ENCODE results near the gene GOLGA3.

Gene GOLGA3

GRCh38 chr12:132789099-132789471 lies 39.6 kb downstream of the GOLGA3 start:
- H3K27ac ChIP-seq, result no peak overlapping the region
- TF ChIP-seq ZFX (IDR thresholded peaks at IDR 0.05), result no peak
- no peak for TF ChIP-seq CTCF (conservative IDR thresholded peaks at IDR 0.05)

GRCh38 chr12:132788375-132789098 lies 40.1 kb downstream of the GOLGA3 start:
- no peak overlapping the region for H3K27ac ChIP-seq
- no peak for TF ChIP-seq CTCF (conservative IDR thresholded peaks at IDR 0.05)
- no peak for TF ChIP-seq ZFX (IDR thresholded peaks at IDR 0.05)

- TF ChIP-seq ZFX (IDR thresholded peaks at IDR 0.05) (no peak), CTCF (conservative IDR thresholded peaks at IDR 0.05) (no peak)
- no peak overlapping the region for H3K27ac ChIP-seq
Observed at GRCh38 chr12:132787877-132788276, 40.8 kb downstream of the GOLGA3 start.

GRCh38 chr12:132786192-132786591 lies 42.5 kb downstream of the GOLGA3 start:
- TF ChIP-seq ZFX (IDR thresholded peaks at IDR 0.05) (no peak), CTCF (conservative IDR thresholded peaks at IDR 0.05) (no peak)
- no peak overlapping the region for H3K27ac ChIP-seq

- TF ChIP-seq ZFX (IDR thresholded peaks at IDR 0.05), result no peak
- no peak for TF ChIP-seq CTCF (conservative IDR thresholded peaks at IDR 0.05)
- no peak overlapping the region for H3K27ac ChIP-seq
Observed at GRCh38 chr12:132784580-132784979, 44.1 kb downstream of the GOLGA3 start.

GRCh38 chr12:132783917-132784531 lies 44.6 kb downstream of the GOLGA3 start:
- TF ChIP-seq CTCF (conservative IDR thresholded peaks at IDR 0.05) (no peak), ZFX (IDR thresholded peaks at IDR 0.05) (no peak)
- no peak overlapping the region for H3K27ac ChIP-seq

- no peak for TF ChIP-seq ZFX (IDR thresholded peaks at IDR 0.05)
- TF ChIP-seq CTCF (conservative IDR thresholded peaks at IDR 0.05), result no peak
Observed at GRCh38 chr12:132781938-132782337, 46.7 kb downstream of the GOLGA3 start.

More at GRCh38 chr12:132781938-132782337, 46.7 kb downstream of the GOLGA3 start:
- H3K27ac ChIP-seq, result no peak overlapping the region

All from C4-2B (cell line).